ENCODE results near the gene STH.

- TF ChIP-seq POLR2A (IDR thresholded peaks at IDR 0.05) (no peak), CTCF (IDR thresholded peaks at IDR 0.05) (no peak)
These were observed 19.9 kb upstream of the STH start for GRCh38 chr17:45979137-45979536.

Data from prostate gland (tissue), 2 donors.